HG03064 (cell line): ENCODE results near the gene TIE1.

Experiments
- ATAC-seq: cut with Tn5 transposase; IDR thresholded peaks from one replicate; pipeline ENCODE4 v1.9.1; 2021; ENCODE audit warnings: low read depth; ENCODE audit not compliant: unreplicated experiment

TIE1 gene

DNA sequence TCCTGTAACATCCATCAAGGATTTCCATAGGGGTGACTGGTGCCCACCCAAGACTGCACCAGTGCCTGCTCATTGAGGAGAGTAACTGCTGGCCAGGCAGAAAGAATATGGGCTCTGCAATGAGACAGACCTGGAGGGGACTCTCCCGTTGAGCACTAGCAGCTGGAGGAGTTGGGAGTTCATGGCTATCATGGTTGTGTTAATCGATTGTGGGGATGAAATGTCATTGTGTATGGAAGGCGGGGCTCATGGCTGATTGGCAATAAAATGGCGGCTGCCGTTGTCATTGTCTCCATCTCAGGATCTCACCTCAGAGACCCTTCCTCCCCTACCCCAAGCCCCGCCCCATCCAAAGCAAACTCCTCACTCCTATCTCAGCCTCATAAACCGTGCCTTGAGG is 27.1 kb upstream of the TIE1 start:
- ATAC-seq: no peak

DNA sequence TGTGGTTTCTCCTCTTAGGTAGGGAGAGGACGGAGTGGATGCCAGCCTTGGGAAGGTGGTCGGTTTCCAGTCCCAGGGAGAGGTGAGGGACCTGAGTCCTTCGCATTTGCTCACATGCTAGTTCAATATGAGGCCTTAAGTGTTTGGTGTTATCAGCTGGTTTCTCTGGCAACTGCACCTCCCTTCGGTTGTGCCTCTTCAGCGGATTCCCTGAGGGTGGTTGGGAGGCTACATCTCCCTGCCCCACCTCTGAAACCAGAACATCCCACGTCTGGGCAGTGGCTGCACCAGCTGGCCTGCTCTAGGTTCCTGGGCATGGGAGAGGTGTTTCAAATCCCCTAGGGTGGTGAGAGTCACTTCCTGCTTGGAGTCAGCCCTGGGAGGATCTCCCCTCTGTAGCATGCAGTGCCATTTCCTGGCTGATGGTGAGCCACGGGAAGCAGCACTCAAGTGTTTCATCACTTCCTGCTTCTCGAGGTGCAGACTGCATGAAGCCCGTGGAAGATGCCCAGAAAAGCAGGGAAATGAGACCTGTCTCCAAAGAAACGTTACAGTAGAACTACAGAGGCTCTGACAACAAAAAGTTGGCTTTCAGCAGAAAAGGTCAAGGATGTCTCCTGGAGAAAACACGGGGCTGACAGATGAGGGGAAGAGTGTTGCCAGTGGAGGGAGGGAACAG is 26.5 kb upstream of the TIE1 start:
- ATAC-seq: no peak

DNA sequence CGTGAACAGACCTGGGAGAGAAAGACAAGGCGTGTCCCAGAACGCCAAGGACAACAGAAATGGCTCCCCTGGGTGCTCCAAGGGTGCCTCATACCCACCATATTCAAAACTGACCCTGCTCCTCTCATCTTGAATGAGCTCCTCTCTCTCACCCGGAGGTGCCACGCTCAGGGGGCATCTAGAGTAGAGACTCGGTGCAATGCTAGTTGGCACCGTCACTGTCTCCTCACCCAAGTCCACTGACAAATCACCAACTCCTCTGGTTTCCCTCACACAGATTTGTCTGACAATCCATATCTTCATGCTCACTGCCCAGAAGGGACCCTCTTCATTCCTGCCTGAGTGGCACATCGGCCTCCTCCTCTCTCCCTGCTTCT is 26.0 kb upstream of the TIE1 start:
- no peak for ATAC-seq

DNA sequence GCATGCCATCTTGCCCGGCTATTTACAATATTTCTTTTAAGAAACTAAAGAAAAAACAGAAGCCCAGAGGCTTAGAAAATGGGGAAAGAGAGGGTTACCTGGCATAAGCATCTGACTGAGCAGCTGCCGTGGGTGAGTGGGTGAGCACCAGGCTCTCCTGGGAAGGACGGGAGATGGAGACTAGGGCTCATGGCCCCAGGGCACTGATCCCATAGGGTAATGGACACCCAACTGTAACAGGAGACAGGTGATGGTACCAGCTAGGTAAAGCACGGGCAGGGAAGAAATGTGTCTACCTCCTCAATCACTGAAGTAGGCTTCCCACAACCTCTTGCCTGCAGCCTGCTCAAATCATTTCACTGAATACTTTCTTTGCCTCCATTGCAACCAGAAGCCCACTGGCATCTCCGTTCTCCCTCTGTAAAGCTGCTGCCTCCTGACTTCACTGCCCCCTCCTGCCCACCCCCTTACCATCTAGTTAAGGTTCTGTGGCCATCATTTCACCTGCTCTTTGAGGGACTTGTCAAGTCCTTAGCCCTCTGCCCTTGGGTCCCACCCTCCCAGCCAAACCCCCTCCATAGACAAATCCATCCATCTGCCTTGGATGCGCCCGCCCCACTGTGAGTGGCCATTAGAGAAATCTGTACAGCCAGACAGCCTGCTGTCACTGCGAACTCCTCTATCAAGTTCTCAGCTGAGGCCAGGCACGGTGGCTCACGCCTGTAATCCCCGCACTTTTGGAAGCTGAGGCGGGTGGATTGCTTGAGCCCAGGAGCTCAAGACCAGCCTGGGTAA is 24.8 kb upstream of the TIE1 start:
- no peak for ATAC-seq

DNA sequence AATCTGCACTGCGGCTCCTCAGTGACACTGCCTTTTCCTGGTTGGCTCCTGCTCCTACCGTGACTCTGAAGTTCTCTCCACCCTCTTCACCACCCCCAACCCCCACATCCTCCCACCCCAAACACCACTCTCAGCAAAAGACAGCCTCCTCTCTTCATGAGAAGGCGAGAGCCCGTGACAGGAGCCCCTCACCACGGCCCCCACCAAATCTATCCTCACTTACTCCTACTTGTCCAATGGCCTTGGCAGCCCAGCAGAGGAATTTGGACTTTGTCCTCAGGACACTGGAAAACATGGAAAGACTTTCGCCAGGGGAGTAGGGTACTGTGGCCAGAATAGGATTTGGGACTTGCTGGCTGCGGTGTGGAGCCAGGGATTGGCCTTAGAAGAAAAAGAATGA is 24.1 kb upstream of the TIE1 start:
- no peak for ATAC-seq

DNA sequence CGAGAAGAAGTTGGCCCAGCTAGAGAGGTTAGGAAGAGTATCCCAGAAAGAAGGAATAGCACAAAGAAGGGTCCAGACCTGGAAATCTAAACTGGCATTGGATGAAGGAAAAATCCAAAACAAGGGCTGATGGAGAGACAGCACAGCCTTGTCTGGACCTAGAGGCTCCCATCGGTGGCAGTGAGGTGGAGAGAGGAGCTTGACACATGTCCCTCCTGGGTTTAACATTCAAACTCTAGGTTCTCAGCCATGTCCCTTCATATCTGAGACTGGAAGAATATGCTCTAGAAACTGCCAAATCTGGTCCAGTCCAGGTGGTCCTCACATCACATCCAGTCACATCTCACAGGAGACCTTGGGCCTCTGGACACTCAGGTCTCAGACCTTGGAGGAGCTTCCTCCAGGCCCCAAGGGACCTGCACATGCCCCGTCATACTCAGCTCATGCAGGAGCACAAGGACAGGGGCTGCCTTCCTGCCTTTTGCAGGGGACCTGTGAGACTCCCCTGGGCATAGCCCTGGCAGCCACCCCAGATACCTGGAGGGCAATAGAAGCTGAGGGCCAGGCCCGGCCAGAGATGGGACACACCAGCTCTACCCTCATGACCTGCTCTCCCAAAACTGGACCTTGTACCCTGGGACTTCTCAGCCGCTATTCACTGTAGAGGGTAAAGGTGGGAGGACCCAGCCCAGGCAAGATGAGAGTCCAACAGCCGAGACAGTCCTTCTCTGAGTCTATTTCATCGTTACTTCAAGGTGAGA is 23.5 kb upstream of the TIE1 start:
- ATAC-seq: no peak

DNA sequence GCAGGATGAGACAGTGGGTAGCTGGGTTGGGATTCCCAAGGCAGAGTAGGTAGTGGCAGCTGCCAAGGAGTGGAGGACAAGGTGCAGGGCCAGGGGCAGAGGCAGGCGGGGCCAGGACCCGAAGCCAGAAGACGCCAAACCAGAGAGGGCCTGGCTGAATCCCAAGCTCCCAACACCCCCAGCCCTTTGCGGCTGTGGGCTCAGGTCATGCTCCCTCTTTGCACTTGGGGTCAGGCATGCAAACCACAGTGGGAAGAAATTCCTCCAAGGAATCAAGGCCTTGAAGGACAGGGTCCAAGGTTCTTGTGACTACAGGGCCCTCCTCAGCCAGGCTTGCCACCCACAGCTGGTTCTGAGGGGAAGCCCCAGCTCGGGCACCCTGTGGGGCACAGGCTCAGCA is 21.6 kb upstream of the TIE1 start:
- no peak for ATAC-seq

DNA sequence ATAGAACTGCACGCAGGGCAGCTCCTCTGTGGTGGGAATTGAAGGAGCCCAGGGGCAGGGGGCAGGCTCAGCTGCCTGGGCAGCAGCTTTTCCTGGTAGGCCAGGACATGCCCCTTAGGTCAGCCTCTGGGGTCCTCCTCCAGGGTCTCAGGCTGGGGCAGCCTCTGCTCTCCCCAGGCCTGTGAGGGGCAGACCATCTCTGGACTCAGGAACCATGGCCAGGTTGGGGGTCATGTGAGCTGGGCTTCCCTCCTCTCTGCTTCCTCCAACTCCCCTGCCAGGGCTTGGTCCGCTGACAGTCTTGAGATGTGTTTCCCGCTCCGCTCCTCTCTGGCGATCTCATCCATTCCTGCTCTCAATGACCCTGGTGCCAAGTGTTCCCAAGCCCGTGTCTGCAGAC is 21.1 kb upstream of the TIE1 start:
- ATAC-seq: no peak

DNA sequence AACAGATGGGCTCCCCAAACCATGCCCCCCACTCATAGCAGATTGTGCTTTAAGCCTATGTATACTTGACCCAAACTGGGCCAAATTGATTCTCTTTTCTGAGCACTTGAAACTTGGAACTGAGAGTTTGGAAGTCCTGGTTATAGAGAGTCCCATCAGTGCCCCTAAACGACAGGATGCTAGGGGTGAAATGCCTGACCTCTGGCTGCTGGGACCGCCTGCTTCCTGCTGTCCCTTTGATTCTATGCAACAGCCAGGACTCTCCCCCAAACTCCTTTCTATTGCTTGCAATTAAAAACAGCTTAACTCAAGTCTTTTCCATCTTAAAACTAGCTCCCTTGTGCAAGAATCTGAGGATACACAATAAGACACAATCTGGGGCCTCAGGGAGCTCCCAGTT is 20.1 kb upstream of the TIE1 start:
- no peak for ATAC-seq

DNA sequence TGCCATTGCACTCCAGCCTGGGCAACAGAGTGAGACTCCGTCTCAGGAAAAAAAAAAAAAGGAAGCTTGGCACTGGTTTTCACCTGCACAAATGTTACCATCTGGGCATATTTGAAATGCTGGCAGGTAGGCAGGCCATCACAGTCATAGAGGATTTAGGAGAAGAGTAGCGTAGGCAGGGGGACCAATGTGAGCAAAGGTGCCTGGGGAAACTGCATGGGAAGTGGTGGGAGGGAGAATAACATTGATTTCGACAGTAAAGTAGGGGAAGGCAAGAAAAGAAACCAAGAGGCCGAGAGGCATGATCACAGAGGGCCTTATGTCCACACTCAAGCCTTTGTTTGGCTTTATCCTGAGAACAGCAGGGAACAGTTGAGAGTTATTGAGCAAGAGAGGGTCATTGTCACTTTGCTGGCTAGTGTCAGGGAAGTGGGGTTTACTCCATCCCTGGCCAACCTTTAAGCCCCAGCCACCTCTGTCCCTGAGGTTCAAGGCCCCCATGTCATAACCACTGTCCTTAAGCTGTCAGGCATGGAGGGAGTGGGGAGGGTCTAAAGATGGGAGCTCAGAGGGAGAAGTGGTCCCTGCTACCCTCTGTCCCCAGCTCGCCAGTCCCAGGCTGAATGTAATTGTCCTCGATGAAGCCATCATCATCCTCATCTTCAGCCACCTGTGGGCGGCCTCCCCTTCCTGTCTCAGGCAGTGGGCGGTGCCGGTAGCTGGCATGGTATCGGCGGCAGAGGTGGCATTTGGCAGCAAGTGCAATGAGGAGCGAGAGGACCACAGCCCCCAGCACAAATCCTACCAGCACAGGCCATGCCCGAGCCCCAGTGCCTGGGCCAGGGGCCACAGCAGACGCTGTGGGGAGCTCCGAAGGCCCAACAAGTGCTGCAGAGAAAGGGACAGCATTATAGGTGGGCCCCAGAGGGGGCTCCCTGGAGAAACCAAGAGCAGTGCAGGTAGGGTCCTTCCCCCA is 18.3 kb upstream of the TIE1 start:
- ATAC-seq: no peak

DNA sequence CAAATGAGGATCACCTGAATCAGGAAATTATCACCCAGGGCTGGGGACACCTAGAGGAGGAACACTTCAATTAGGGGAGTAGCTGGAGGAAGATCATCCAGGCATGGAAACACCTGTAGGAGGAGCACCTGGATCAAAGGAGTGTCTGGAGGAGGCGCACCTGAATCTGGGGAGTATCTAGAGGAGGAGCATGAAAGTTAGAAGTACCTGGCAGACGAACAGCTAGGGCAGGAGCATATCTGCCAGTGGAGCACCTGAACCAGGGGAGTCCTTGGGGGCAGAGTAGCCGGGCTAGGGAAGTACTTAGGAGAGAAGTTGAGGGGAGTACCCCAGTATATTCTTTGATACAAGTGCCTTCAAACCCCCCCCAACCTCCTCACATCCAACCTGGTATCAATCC is 16.7 kb upstream of the TIE1 start:
- ATAC-seq: no peak

DNA sequence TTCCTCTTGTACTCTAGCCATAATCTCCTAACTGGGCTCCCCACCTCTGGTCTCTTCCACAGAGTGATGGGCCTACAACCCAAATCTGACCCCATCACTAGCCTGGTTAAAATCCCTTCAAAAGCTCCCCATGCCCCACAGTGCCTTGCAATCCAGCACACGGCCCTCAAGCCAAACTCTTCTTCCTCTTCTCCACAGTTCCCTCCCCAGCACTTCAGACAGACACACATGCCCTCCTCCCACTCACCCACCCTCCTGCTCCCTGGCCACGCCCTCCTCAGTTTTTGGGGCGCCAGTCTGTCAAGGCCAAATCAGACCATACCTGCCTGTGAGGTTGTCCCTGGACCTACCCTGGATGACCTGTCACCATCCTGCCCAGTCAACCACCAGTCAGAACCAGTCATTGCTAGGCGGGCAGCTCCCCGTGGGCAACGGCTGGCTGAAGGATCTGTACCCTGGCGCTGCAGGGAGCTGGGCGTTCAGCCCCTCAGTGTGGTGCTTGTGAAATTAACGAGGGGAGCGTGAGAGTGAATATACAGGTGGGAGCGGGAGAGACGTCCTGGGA is 16.2 kb upstream of the TIE1 start:
- ATAC-seq: no peak

DNA sequence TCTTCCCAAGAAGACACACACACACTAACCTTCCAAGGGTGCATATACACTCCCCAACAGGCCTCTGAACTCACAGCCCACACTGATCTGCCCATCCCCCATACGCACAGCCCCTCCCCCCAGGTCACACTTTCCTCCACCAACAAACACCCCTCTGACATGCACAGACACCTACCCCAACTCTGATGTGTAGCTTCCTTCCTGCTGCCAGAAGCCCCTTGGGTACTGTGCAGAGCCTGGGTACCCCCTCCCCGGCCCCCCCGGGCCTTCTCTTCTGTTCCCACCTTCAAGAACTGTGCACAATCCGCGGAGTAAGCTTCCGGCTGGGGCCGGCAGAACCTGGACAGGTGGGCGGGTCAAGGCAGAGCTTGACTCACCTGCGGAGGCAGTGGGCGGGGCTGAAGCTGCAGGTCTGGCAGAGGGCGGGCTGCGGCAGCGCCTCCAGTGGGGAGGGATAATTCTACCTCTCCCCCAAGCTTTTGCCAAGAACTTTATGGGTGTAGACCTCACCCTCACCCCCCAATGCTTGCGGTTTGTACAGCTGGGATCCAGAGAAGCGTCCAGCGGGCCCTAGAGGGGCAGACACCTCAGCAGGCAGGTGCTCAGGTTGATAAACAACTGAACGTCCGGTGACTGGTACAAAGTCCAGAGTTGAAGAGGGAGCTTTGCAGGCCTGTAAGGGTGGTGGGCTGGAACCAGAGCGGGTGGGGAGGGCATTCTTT is 15.4 kb upstream of the TIE1 start, which contains the start of gene C1orf210:
TSS of gene C1orf210 (minus strand) at position 313 of the 722 bp plus-strand sequence. CDS start 2,311 bp downstream, outside the sequence.
- no peak for ATAC-seq

DNA sequence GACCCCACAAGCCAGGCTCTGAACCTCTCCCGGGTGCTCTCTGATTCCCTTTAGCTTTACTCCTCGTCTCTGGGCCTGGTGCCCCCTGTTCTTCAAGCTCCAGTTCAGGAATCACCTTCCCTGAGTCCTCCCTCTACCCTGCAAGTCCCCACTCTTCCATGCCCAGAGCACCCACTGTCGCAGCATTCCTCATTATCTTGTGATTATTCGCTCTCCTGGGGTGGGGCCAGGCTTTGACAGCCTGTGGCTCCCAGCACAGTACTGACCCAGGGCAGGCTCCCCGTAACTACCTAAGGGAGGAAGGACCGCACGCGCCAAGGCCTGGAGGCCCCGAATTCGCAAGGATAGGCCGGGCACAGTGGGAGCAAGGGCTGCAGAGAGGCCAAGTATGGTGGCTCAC is 14.7 kb upstream of the TIE1 start:
- no peak for ATAC-seq

DNA sequence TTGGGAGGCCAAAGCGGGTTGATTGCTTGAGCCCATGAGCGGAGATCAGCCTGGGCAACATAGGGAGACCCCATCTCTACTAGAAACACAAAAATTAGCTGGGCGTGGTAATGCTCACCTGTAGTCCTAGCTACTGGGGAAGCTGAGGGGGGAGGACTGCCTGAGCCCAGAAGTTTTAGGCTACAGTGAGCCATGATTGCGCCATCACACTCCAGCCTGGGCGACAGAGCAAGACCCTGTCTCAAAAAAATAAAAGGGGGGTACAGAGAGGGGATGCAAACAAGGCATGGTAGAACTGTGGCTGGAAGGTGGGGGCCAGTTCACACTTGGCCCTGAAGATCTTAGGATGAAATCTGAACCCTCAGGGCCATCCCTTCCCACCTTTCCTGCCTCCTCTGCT is 14.2 kb upstream of the TIE1 start:
- no peak for ATAC-seq

DNA sequence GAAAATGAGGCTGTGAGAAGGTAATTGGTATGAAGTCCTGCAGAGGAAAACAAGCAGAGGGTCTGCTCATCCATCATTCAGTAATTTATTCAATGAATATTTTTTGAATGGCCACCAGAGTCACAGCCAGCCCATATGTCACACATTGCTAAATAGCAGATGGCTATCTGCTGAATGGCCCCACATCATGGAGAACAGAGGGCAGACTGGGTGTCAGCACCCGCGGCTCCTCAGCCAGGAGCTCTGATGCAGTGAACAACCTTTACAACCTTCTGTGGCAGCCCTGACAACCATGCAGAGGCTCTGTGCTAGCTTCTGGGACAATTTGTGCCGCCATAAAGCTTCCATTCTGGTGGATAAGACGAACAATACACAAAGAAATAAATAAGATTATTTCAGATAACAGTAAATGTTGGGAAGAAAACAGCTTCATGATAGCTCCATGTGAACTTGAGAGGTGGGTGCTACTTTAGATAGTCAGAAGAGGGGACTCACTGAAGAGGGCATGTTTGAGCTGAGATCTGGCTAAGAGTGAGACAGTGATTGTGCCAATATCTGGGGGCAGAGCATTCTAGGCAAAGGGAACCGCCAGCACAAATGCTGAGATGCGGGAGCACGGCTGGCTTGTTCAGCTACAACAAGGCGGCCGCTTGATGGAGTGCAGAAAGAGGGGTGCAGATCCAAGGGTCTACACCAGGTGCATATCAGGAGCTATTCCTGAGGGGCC is 12.6 kb upstream of the TIE1 start:
- no peak for ATAC-seq

DNA sequence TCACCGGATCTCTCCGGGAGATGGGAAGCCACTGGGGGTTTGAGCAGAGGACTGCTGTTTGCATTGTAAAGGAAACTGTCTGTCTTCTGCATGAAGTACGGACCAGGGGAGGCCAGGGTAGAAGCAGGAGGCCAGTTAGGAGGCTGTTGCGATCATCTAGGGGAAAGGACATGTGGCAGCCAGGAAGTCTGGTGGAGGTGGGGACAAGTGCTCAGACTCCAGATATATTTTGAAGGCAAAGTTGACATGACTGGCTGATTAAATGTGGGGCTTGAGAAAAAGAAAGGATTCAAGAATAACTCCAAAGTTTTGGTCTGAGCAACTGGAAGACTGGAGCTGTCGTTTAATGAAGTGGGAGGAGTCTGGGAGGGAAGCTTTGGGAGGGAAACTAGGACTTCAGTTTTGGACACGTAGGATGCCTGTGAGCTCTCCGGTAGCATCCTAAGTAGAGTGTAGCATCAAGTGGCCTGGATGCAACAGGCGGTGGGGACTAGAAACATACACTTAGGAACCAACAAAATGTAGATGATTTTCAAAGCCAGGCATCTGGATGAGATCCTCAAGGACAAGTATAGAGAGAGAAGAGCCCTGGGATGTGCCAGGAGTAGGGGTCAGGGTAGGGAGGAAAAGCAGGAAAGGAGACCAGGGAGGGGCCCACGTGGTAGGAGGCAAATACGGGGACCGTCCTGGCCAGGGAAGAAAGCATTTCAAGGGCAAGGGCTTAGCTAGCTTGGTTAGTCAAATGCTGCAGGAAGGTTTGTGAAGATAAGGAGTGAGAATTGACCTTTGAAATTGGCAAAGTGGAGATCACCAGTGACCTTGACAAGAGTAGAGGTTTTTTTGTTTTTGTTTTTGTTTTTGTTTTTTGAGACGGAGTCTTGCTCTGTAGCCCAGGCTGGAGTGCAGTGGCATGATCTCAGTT is 11.7 kb upstream of the TIE1 start:
- no peak for ATAC-seq

DNA sequence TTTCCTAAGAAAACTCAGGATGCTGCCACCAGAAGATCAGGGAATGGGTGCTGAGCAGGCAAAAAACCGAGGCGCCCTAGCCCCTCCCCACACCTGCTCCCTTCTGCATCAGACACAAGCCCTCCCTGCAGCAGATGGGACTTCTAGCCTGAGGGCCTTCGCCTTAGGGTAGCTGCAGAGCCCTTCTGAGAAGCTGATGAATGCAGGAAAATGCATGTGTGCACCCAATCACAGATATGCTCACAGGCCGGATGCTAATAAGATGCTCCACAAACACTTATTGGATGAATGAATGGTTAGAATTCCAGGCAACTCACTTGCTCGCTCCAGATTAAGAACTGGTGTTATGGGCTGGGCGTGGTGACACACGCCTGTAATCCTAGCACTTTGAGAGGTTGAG is 8.6 kb upstream of the TIE1 start:
- ATAC-seq: no peak
